Natural killer cell (primary cell): ENCODE results near the gene TMPRSS6. TPM values are rescaled to one million over a fixed set of nuclear protein-coding genes. Genes with fewer than 3 reads are reported as not detected.

Experiments
- ATAC-seq, 3 donors: fragments of 150-1000 bp in 2 of 3; fragments of 200-7000 bp in 1 of 3; cut with Tn5 transposase; 1 replicate in 1 of 3; 2 replicates in 2 of 3; pipeline ENCODE4 v1.10.0; 2021; ENCODE audit warnings: mild to moderate bottlenecking in 2 of 3, moderate library complexity in 2 of 3
- DNase-seq, 2 donors: peaks; one replicate each; pipeline versions ENCODE4 v3.0.0 to v3.0.0-alpha.2; 2013 to 2021; ENCODE audit warnings: mixed read lengths in 1 of 2
- H3K27ac ChIP-seq: one replicate; pipeline ENCODE4 v1.5.1; 2013; ENCODE audit warnings: mild to moderate bottlenecking, low read length
- H3K27me3 ChIP-seq: one replicate; pipeline ENCODE4 v1.6.1; 2013; ENCODE audit warnings: low read length; ENCODE audit not compliant: control insufficient read depth, insufficient read depth
- H3K36me3 ChIP-seq: one replicate; pipeline ENCODE4 v1.6.1; 2013; ENCODE audit warnings: low read length; ENCODE audit not compliant: control insufficient read depth, insufficient read depth
- H3K4me1 ChIP-seq: one replicate; pipeline ENCODE4 v1.6.1; 2013; ENCODE audit warnings: low read length; ENCODE audit not compliant: control insufficient read depth, insufficient read depth
- H3K4me3 ChIP-seq: one replicate; pipeline ENCODE4 v1.5.1; 2013; ENCODE audit warnings: low read length
- H3K9me3 ChIP-seq: one replicate; pipeline ENCODE4 v1.6.1; 2013; ENCODE audit warnings: low read length; ENCODE audit not compliant: control insufficient read depth, insufficient read depth
- H3K27ac Mint-ChIP-seq, 2 donors: one replicate each; pipeline ENCODE4 v1.8.0; 2022; ENCODE audit warnings: mild to moderate bottlenecking in 2 of 2, mixed read lengths in 2 of 2, moderate library complexity in 1 of 2
- H3K27me3 Mint-ChIP-seq, 2 donors: one replicate each; pipeline ENCODE4 v1.8.0; 2022; ENCODE audit warnings: low read depth in 2 of 2, mixed read lengths in 2 of 2
- H3K36me3 Mint-ChIP-seq: one replicate; pipeline ENCODE4 v1.8.0; 2022; ENCODE audit warnings: mixed read lengths
- H3K4me1 Mint-ChIP-seq, 2 donors: one replicate each; pipeline ENCODE4 v1.8.0; 2022; ENCODE audit warnings: mixed read lengths in 2 of 2
- H3K4me3 Mint-ChIP-seq: one replicate; pipeline ENCODE4 v1.8.0; 2022; ENCODE audit warnings: mild to moderate bottlenecking, moderate library complexity, mixed read lengths
- H3K9me3 Mint-ChIP-seq, 2 donors: one replicate each; pipeline ENCODE4 v1.8.0; 2022; ENCODE audit warnings: mixed read lengths in 2 of 2
- WGBS: methylation state at CpG from one replicate; pipeline ENCODE4 v1.1.7; 2013; ENCODE audit warnings: missing lambda C conversion rate; ENCODE audit not compliant: insufficient coverage; 5-methylcytosine and 5-hydroxymethylcytosine counted together
- intact Hi-C: fragments of 100-400 bp; cut with micrococcal nuclease; formaldehyde crosslinking; loops from one replicate; pipeline ENCODE4 v1.14.2; 2022
- total RNA-seq, 4 donors: library from RNA; stranded (reverse); fragments of 120-200 nt in 1 of 4; gene quantifications; one replicate each; pipeline versions ENCODE4 v1.2.3 to v1.2.4, GENCODE V29; 2013 to 2022
- TF ChIP-seq, protein P1 (sequence below): fragments of 200-600 bp; IDR thresholded peaks from one replicate; pipeline ENCODE4 v1.8.0; 2022; ENCODE audit warnings: antibody characterized with exemption

TMPRSS6 gene
- total RNA-seq, 3 donors from 2014 or later (not counting 1 experiment from before 2014, with no cell fraction given) = 1.1 to 4.7 (median 3.4) TPM

DNA sequence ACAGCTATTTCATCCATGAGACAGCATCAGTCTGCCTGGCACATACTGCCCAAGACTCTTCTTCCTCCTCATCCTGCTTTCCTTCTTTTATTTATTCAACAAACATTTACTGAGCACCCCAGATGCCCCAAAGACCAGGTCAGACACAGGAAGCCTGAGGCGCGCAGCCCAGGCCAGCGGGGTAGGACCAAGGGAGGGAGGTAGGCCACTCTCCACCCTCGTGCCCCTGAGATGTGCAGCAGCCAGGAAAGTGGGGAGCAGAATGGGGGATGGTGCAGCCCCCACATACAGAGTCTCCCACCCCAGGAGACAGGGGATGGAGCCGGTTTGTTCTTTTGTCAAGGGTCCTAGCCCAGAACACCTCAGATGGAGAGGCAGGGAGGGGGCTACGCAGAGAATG is 44.4 kb upstream of the TMPRSS6 start:
- WGBS = 100% methylated on average over 5 of the region's 6 CpGs
- Histone ChIP-seq H3K4me1 (peaks cover 68% of the 10 kb centered on the region), H3K4me3 (no peak overlapping the region), H3K27ac (no peak overlapping the region), H3K9me3 (no peaks in the 10 kb centered on the region), H3K36me3 (no peaks in the 10 kb centered on the region), H3K27me3 (no peaks in the 10 kb centered on the region)
- DNase-seq = no peak
- Mint-ChIP-seq H3K4me3 (peak overlapping the region; percentile 13), H3K36me3 (no peaks in the 10 kb centered on the region), H3K27ac (peak overlapping the region; percentile 18 to 44), H3K4me1 (peaks cover 69 to 81% of the 10 kb centered on the region in 2 donors), H3K27me3 (no peaks in the 10 kb centered on the region), H3K9me3 (peaks cover 2% of the 10 kb centered on the region in 2 donors)
- TF ChIP-seq, protein P1, sequence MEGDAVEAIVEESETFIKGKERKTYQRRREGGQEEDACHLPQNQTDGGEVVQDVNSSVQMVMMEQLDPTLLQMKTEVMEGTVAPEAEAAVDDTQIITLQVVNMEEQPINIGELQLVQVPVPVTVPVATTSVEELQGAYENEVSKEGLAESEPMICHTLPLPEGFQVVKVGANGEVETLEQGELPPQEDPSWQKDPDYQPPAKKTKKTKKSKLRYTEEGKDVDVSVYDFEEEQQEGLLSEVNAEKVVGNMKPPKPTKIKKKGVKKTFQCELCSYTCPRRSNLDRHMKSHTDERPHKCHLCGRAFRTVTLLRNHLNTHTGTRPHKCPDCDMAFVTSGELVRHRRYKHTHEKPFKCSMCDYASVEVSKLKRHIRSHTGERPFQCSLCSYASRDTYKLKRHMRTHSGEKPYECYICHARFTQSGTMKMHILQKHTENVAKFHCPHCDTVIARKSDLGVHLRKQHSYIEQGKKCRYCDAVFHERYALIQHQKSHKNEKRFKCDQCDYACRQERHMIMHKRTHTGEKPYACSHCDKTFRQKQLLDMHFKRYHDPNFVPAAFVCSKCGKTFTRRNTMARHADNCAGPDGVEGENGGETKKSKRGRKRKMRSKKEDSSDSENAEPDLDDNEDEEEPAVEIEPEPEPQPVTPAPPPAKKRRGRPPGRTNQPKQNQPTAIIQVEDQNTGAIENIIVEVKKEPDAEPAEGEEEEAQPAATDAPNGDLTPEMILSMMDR = no peak
- ATAC-seq = no peak
- intact Hi-C loops = no loop called here

DNA sequence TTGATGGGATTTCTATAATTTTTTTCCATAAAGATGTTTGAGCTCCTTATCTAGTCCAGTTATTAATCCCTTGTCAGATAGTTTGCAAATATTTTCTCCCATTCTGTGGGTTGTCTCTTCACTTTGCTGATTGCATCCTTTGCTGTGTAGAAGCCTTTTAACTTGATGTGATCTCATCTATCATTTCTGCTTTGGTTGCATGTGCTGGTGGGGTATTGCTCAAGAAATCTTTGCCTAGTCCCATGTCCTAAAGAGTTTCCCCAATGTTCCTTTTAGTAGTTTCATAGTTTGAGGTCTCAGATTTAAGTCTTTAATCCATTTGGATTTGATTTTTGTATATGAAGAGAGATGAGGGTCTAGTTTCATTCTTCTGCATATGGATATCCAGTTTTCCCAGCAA is 41.9 kb upstream of the TMPRSS6 start:
- Mint-ChIP-seq H3K27ac (peak overlapping the region; percentile 95 to 99), H3K27me3 (no peaks in the 10 kb centered on the region), H3K4me1 (peaks cover 65 to 81% of the 10 kb centered on the region in 2 donors), H3K36me3 (peaks cover 3% of the 10 kb centered on the region), H3K9me3 (peaks cover 2% of the 10 kb centered on the region in 2 donors), H3K4me3 (no peak overlapping the region)
- no peaks in the 10 kb centered on the region for H3K27me3 ChIP-seq
- DNase-seq = no peak
- intact Hi-C loops = no loop called here
- H3K9me3 ChIP-seq = no peaks in the 10 kb centered on the region
- TF ChIP-seq, protein P1 = no peak
- peaks cover 22% of the 10 kb centered on the region for H3K36me3 ChIP-seq
- no peak for ATAC-seq
- H3K4me1 ChIP-seq = peaks cover 60% of the 10 kb centered on the region
- H3K27ac ChIP-seq = no peak overlapping the region
- no peak overlapping the region for H3K4me3 ChIP-seq

DNA sequence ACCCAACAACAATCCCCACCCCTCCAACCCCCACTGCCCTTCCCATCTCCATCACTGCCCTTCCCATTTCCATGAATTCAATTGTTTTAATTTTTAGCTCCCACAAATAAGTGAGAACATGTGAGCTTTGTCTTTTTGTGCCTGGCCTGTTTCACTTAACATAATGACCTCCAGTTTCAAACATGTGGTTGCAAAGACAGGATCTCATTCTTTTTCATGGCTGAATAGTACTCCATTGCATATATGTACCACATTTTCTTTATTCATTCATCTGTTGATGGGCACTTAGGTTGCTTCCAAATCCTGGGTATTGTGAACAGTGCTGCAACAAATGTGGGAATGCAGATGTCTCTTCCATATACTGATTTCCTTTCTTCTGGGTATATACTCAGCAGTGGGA is 41.2 kb upstream of the TMPRSS6 start:
- H3K9me3 Mint-ChIP-seq = peaks cover 2% of the 10 kb centered on the region in 2 donors
- H3K9me3 ChIP-seq = no peaks in the 10 kb centered on the region
- no peaks in the 10 kb centered on the region for H3K27me3 Mint-ChIP-seq
- peaks cover 29% of the 10 kb centered on the region for H3K36me3 ChIP-seq
- peaks cover 8% of the 10 kb centered on the region for H3K36me3 Mint-ChIP-seq
- no peak for ATAC-seq
- no peak overlapping the region for H3K4me3 ChIP-seq
- H3K27me3 ChIP-seq = no peaks in the 10 kb centered on the region
- H3K4me3 Mint-ChIP-seq = peak overlapping the region; percentile 99
- H3K4me1 ChIP-seq = peaks cover 60% of the 10 kb centered on the region
- TF ChIP-seq, protein P1 = no peak
- no peak for DNase-seq
- peak overlapping the region; percentile 82 for H3K27ac ChIP-seq
- H3K4me1 Mint-ChIP-seq = peaks cover 66 to 81% of the 10 kb centered on the region in 2 donors
- intact Hi-C loops = loop anchor here (1.0 kb wide), 2 partner anchors 12 to 28 kb away; no protein-coding TSS in a partner anchor
- peak overlapping the region; percentile 95 to 99 for H3K27ac Mint-ChIP-seq
